Fibroblast of mammary gland (primary cell): ENCODE results near the gene FMN1.

Experiments used
- DNase-seq: peaks from one replicate; pipeline ENCODE4 v3.0.0-alpha.2; 2010; ENCODE audit warnings: low read depth
- H3K4me3 ChIP-seq: 2 replicates; pipeline ENCODE4 v1.5.1; 2011; ENCODE audit warnings: low read depth, mild to moderate bottlenecking, low read length, moderate library complexity; ENCODE audit not compliant: control insufficient read depth
- TF ChIP-seq, protein P1 (sequence below): conservative IDR thresholded peaks from 2 replicates; pipeline ENCODE4 v1.5.1; 2011; ENCODE audit warnings: low read depth, low read length, inconsistent platforms; ENCODE audit not compliant: control insufficient read depth, insufficient read depth

FMN1 gene

DNA sequence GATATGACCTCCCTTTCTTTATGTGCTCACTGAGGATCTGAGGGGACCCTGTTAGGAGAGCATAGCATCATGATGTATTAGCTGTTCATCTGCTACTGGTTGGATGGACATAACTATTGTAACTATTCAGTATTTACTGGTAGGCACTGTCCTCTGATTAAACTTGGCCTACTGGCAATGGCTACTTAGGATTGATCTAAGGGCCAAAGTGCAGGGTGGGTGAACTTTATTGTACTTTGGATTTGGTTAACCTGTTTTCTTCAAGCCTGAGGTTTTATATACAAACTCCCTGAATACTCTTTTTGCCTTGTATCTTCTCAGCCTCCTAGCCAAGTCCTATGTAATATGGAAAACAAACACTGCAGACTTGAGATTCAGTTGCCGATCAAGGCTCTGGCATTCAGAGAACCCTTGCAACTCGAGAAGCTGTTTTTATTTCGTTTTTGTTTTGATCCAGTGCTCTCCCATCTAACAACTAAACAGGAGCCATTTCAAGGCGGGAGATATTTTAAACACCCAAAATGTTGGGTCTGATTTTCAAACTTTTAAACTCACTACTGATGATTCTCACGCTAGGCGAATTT lies 461.8 kb downstream of the FMN1 start:
- TF ChIP-seq, protein P1, sequence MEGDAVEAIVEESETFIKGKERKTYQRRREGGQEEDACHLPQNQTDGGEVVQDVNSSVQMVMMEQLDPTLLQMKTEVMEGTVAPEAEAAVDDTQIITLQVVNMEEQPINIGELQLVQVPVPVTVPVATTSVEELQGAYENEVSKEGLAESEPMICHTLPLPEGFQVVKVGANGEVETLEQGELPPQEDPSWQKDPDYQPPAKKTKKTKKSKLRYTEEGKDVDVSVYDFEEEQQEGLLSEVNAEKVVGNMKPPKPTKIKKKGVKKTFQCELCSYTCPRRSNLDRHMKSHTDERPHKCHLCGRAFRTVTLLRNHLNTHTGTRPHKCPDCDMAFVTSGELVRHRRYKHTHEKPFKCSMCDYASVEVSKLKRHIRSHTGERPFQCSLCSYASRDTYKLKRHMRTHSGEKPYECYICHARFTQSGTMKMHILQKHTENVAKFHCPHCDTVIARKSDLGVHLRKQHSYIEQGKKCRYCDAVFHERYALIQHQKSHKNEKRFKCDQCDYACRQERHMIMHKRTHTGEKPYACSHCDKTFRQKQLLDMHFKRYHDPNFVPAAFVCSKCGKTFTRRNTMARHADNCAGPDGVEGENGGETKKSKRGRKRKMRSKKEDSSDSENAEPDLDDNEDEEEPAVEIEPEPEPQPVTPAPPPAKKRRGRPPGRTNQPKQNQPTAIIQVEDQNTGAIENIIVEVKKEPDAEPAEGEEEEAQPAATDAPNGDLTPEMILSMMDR, result no peak
- DNase-seq, result no peak
- H3K4me3 ChIP-seq, result no peak overlapping the region

DNA sequence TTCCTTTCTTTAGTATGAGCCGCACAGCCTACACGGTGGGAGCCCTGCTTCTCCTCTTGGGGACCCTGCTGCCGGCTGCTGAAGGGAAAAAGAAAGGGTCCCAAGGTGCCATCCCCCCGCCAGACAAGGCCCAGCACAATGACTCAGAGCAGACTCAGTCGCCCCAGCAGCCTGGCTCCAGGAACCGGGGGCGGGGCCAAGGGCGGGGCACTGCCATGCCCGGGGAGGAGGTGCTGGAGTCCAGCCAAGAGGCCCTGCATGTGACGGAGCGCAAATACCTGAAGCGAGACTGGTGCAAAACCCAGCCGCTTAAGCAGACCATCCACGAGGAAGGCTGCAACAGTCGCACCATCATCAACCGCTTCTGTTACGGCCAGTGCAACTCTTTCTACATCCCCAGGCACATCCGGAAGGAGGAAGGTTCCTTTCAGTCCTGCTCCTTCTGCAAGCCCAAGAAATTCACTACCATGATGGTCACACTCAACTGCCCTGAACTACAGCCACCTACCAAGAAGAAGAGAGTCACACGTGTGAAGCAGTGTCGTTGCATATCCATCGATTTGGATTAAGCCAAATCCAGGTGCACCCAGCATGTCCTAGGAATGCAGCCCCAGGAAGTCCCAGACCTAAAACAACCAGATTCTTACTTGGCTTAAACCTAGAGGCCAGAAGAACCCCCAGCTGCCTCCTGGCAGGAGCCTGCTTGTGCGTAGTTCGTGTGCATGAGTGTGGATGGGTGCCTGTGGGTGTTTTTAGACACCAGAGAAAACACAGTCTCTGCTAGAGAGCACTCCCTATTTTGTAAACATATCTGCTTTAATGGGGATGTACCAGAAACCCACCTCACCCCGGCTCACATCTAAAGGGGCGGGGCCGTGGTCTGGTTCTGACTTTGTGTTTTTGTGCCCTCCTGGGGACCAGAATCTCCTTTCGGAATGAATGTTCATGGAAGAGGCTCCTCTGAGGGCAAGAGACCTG lies 463.5 kb downstream of the FMN1 start:
- no peak for DNase-seq
- TF ChIP-seq, protein P1, result no peak
- H3K4me3 ChIP-seq, result no peak overlapping the region

DNA sequence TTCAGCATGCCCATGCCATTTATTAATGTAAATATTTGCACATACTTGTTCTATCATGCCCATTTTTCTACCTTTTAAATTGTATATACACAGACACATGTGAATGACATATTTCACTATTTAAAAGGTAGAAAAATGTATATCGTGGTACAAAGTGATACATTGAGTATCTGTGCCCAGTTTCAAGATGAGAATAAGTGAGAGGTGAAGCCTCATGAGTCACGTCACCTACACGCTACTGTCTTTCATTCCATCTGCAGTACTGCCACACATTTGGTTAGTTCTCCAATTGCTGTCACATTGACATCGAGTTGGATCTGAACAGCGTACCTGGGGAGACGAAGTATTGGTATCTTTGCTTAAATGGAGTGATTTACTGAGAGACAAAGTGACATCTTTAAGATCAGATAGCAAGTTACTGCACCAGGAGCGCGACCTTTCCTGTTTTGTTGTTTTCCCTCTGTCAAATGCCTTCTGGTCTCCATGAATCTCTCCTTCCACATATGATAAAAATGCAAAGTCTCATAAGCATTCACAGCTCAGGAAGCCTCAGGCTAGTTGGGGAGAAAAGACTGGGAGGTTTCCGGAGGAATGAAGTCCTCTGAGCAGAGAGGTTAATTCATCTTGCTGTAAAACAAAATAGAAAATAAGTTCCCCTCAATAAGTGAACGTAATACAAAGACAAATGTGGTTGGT lies 464.7 kb downstream of the FMN1 start:
- H3K4me3 ChIP-seq, result no peak overlapping the region
- DNase-seq, result no peak
- TF ChIP-seq, protein P1, result no peak

DNA sequence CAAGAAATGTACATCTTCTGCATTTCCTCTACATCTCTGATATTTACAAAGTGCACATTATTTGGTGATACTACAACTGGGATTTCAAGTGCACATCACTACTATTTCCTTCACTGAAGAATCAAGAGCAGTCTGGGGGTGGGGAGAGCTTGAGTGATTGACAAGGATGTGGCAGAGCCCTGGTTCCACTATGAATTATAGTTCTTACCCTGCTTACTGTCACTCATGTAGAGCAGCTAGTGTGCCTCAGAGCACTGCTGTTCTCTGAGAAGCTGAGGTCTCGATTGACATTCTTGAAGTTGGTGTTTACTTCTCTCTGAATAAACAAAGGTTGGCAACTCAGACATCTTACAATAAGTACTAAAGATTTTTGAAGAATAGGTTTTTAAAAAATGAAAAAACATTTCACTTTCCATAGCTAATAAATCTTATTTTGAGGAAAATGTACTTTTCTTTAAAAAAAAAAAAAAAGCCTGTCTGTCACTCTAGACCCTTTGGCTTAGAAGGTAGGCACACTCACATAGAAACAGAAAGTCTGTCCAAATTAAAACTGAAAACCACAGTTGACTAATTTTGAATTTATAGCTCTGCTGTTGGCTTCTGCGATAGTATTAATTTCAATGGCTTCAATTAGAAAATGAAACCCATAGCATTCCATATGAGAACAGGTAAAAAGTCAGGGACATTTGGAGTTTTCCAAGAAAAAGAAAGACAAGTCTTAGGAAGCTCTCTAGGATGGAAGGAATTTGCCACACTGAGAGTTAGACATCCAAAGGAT lies 471.2 kb downstream of the FMN1 start:
- TF ChIP-seq, protein P1, result no peak
- no peak overlapping the region for H3K4me3 ChIP-seq
- no peak for DNase-seq

DNA sequence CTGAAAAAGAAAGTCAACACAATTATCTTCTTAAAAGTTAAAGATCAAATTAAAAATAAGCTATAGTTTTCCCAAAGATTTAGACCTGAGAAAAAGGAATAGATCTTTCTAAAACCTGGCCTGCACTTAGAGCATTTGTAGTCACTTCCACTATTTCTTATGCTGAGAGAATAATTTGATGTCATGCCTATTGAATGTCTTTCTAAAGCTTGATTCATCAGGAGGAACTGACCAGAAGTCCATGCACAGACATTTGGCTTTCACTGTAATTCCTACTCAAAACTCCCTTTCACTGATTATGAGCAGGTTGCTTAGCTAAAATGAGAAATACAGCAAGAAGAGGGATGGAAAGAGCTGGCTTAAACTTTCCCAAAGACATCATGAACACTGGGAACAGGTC lies 472.4 kb downstream of the FMN1 start:
- TF ChIP-seq, protein P1, result no peak
- no peak overlapping the region for H3K4me3 ChIP-seq
- DNase-seq, result no peak

DNA sequence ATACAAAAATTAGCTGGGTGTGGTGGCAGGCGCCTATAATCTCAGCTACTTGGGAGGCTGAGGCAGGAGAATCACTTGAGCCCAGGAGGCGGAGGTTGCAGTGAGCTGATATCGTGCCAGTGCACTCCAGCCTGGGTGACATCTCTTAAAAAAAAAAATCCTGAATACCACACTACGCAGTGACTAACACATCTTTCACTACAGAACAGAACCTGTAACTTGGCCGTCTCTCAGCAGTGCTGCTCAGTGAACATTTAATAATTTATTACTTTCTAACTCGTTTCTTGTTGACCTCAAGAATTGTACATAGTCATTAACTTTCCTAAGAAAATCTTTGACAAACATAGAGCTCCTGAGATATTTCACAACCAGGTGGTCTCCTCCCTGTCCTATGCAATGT lies 472.9 kb downstream of the FMN1 start:
- TF ChIP-seq, protein P1, result no peak
- no peak overlapping the region for H3K4me3 ChIP-seq
- DNase-seq, result peak; percentile 66
